HepG2 (cell line): ENCODE measurements around the gene EVA1C. TPM values are rescaled to one million over a fixed set of nuclear protein-coding genes. Genes with fewer than 3 reads are reported as not detected.

Experiments used
- ATAC-seq: fragments of 200-7000 bp; cut with Tn5 transposase; 3 replicates; pipeline ENCODE4 v1.9.1; 2020; ENCODE audit warnings: mild to moderate bottlenecking, moderate library complexity
- BruUV-seq: library from RNA; stranded (reverse); fragments of 400-500 nt; replicated peaks from 2 replicates; lab custom pipeline; 2021; lab: Mats Ljungman, UMichigan
- CTCF ChIA-PET: fragments of 300-600 bp; formaldehyde crosslinking; extraction: SDS; loops from one replicate; lab custom pipeline; 2021; ENCODE audit warnings: low total read pairs, inconsistent platforms, low intra/inter-chr PET ratio; lab: Yijun Ruan, JAX
- POLR2A ChIA-PET: fragments of 350-600 bp; sonication (Branson Sonifier 250); formaldehyde crosslinking; loops from one replicate; lab custom pipeline; 2020; ENCODE audit warnings: antibody characterized with exemption, inconsistent platforms; lab: Yijun Ruan, JAX
- DNase-seq: peaks from one replicate; pipeline ENCODE4 v3.0.0-alpha.2; 2015; ENCODE audit warnings: low spot score
- FAIRE-seq: peaks from 3 replicates; lab custom pipeline; 2011; peaks lifted over from hg19 to GRCh38; lab: Jason Lieb, UNC
- H2AFZ ChIP-seq: one replicate; pipeline ENCODE4 v1.6.1; 2011; ENCODE audit warnings: low read length, inconsistent platforms
- H3K27ac ChIP-seq: fragments of 300-600 bp; 3 replicates; pipeline ENCODE4 v1.8.0; 2011; ENCODE audit warnings: mixed run types, mild to moderate bottlenecking, mixed read lengths, low read length, inconsistent platforms; ENCODE audit not compliant: insufficient read depth; ENCODE audit errors: extremely low read length
- H3K27me3 ChIP-seq, 2 experiments: fragments of 200-600 bp in 1 of 2; 2 replicates in 1 of 2; 3 replicates in 1 of 2; pipeline versions ENCODE4 v1.6.0 to v1.8.0; 2011; ENCODE audit warnings: low read length in 2 of 2, mild to moderate bottlenecking in 2 of 2, moderate library complexity in 2 of 2, inconsistent platforms in 1 of 2; ENCODE audit not compliant: insufficient read depth in 2 of 2, control insufficient read depth in 1 of 2
- H3K36me3 ChIP-seq, 2 experiments: fragments of 200-600 bp in 1 of 2; replicated peaks in 1 of 2; 2 replicates in 1 of 2; 3 replicates in 1 of 2; pipeline versions ENCODE4 v1.5.1 to v1.8.0; 2011; ENCODE audit warnings: low read length in 2 of 2, inconsistent platforms in 1 of 2; ENCODE audit not compliant: insufficient read depth in 2 of 2, control insufficient read depth in 1 of 2
- H3K4me1 ChIP-seq: 2 replicates; pipeline ENCODE4 v1.5.1; 2012; ENCODE audit warnings: low read length, inconsistent platforms; ENCODE audit not compliant: insufficient read depth
- H3K4me2 ChIP-seq: 2 replicates; pipeline ENCODE4 v1.6.0; 2011; ENCODE audit warnings: low read depth, low read length, inconsistent platforms
- H3K4me3 ChIP-seq, 3 experiments: fragments of 200-600 bp in 1 of 3; sonication (generic), shearing (Covaris generic) in 1 of 3; replicated peaks in 1 of 3; 2 replicates each; pipeline ENCODE4 v1.5.1; 2011 to 2016; ENCODE audit warnings: low read length in 3 of 3, inconsistent platforms in 2 of 3, low read depth in 2 of 3, mild to moderate bottlenecking in 2 of 3, control low read depth in 1 of 3, mixed read lengths in 1 of 3; ENCODE audit not compliant: insufficient read depth in 1 of 3
- H3K79me2 ChIP-seq: one replicate; pipeline ENCODE4 v1.6.1; 2011; ENCODE audit warnings: low read length, inconsistent platforms; ENCODE audit not compliant: insufficient read depth
- H3K9ac ChIP-seq: 2 replicates; pipeline ENCODE4 v1.6.0; 2011; ENCODE audit warnings: mild to moderate bottlenecking, low read depth, low read length, inconsistent platforms; ENCODE audit not compliant: insufficient read depth
- H3K9me3 ChIP-seq: 2 replicates; pipeline ENCODE4 v1.5.1; 2012; ENCODE audit warnings: mild to moderate bottlenecking, low read length
- H4K20me1 ChIP-seq: 2 replicates; pipeline ENCODE4 v1.6.0; 2011; ENCODE audit warnings: inconsistent platforms, mild to moderate bottlenecking, low read length, moderate library complexity; ENCODE audit not compliant: insufficient read depth
- ASH2L ChIP-seq: fragments of 300-600, 200-600 bp; sonication (generic); IDR thresholded peaks from 2 replicates; pipeline ENCODE4 v1.7.0; 2017; ENCODE audit warnings: low read depth, mild to moderate bottlenecking, moderate library complexity, mixed read lengths, low read length; ENCODE audit not compliant: insufficient read length
- HDAC2 ChIP-seq: sonication (generic); formaldehyde crosslinking; IDR thresholded peaks from 2 replicates; pipeline ENCODE4 v1.4.0; 2020; ENCODE audit warnings: missing genetic modification reagents
- KDM1A ChIP-seq: IDR thresholded peaks from 2 replicates; pipeline ENCODE4 v1.6.1; 2016; ENCODE audit warnings: missing compliant biosample characterization
- MAF1 ChIP-seq: sonication (generic); formaldehyde crosslinking; IDR thresholded peaks from 2 replicates; pipeline ENCODE4 v1.5.0; 2020; ENCODE audit warnings: missing genetic modification reagents, borderline replicate concordance
- PHB2 ChIP-seq: fragments of 450-650 bp; IDR thresholded peaks from 2 replicates; pipeline ENCODE4 v1.6.1; 2018; ENCODE audit not compliant: partially characterized antibody
- SOX6 ChIP-seq, 2 experiments: fragments of 450-650 bp in 1 of 2; sonication (generic) in 1 of 2; formaldehyde crosslinking in 1 of 2; IDR thresholded peaks; 2 replicates each; pipeline versions ENCODE4 v1.4.0 to v1.6.1; 2017 to 2020; ENCODE audit warnings: antibody characterized with exemption in 1 of 2, mild to moderate bottlenecking in 1 of 2, missing genetic modification reagents in 1 of 2
- WIZ ChIP-seq: sonication (generic); formaldehyde crosslinking; IDR thresholded peaks from 2 replicates; pipeline ENCODE4 v1.5.1; 2020; ENCODE audit warnings: mild to moderate bottlenecking, missing genetic modification reagents
- ZBTB1 ChIP-seq: sonication (generic); formaldehyde crosslinking; IDR thresholded peaks from 2 replicates; pipeline ENCODE4 v1.4.0; 2020; ENCODE audit warnings: missing genetic modification reagents, borderline replicate concordance
- ZFP62 ChIP-seq: sonication (generic); formaldehyde crosslinking; IDR thresholded peaks from 2 replicates; pipeline ENCODE4 v1.4.0; 2020; ENCODE audit warnings: missing genetic modification reagents
- ZNF121 ChIP-seq: sonication (generic); formaldehyde crosslinking; IDR thresholded peaks from 2 replicates; pipeline ENCODE4 v1.5.0; 2020; ENCODE audit warnings: mild to moderate bottlenecking, missing genetic modification reagents
- ZNF33B ChIP-seq: sonication (generic); formaldehyde crosslinking; IDR thresholded peaks from 2 replicates; pipeline ENCODE4 v1.5.1; 2020; ENCODE audit warnings: mild to moderate bottlenecking, missing genetic modification reagents
- ZNF354B ChIP-seq: sonication (generic); formaldehyde crosslinking; IDR thresholded peaks from 2 replicates; pipeline ENCODE4 v1.8.0; 2022; ENCODE audit warnings: mild to moderate bottlenecking, missing genetic modification reagents
- ZNF543 ChIP-seq: sonication (generic); formaldehyde crosslinking; IDR thresholded peaks from 2 replicates; pipeline ENCODE4 v1.4.0; 2020; ENCODE audit warnings: mild to moderate bottlenecking, missing genetic modification reagents
- ZNF660 ChIP-seq: sonication (generic); formaldehyde crosslinking; IDR thresholded peaks from 2 replicates; pipeline ENCODE4 v1.5.1; 2020; ENCODE audit warnings: mild to moderate bottlenecking, low read depth, missing genetic modification reagents, borderline replicate concordance
- ZNF782 ChIP-seq: sonication (generic); formaldehyde crosslinking; IDR thresholded peaks from 2 replicates; pipeline ENCODE4 v1.4.0; 2020; ENCODE audit warnings: missing genetic modification reagents, mild to moderate bottlenecking, borderline replicate concordance
- WGBS: methylation state at CpG from one replicate; pipeline ENCODE4 v1.1.6; 2017; ENCODE audit warnings: low lambda C conversion rate; 5-methylcytosine and 5-hydroxymethylcytosine counted together
- in situ Hi-C: cut with HindIII; loops from 2 replicates; pipeline ENCODE4 v1.10.0; 2017; ENCODE audit warnings: low pct_unique_long_range_greater_than_20kb; ENCODE audit not compliant: extremely low pct_ligation_motif_present
- intact Hi-C: fragments of 100-400 bp; cut with micrococcal nuclease; formaldehyde crosslinking; loops from one replicate; pipeline ENCODE4 v1.10.0; 2022; ENCODE audit not compliant: unreplicated experiment
- polyA plus RNA-seq, 8 experiments: library from polyadenylated mRNA; depleted of rRNA in 3 of 8; stranded (reverse) in 7 of 8; unstranded in 1 of 8; fragments of >200 nt; fragmentation: Illumina TruSeq in 4 of 8; extraction: Trizol in 4 of 8; gene quantifications; 2 replicates each; pipeline versions ENCODE4 v1.2.1 to v1.2.3, GENCODE V29; 2011 to 2016; ENCODE audit warnings: low read depth in 4 of 8, missing spikeins in 1 of 8, mixed read lengths in 1 of 8; ENCODE audit not compliant: insufficient read depth in 1 of 8
- total RNA-seq, 5 experiments: library from RNA; depleted of rRNA; stranded (reverse); fragments of >200 nt; fragmentation: Illumina TruSeq; extraction: Trizol; gene quantifications; 2 replicates each; pipeline ENCODE4 v1.2.3, GENCODE V29; 2016; ENCODE audit warnings: low read depth in 1 of 5
- TF ChIP-seq, protein P1 (sequence below): sonication (generic); formaldehyde crosslinking; IDR thresholded peaks from 2 replicates; pipeline ENCODE4 v1.5.0; 2020; ENCODE audit warnings: mild to moderate bottlenecking, missing genetic modification reagents

EVA1C gene
- total and polyA plus RNA-seq, 2 of the 13 experiments (the other 11 are each of a cell fraction or from before 2014, with no cell fraction given) = 0.29 to 0.34 TPM

DNA sequence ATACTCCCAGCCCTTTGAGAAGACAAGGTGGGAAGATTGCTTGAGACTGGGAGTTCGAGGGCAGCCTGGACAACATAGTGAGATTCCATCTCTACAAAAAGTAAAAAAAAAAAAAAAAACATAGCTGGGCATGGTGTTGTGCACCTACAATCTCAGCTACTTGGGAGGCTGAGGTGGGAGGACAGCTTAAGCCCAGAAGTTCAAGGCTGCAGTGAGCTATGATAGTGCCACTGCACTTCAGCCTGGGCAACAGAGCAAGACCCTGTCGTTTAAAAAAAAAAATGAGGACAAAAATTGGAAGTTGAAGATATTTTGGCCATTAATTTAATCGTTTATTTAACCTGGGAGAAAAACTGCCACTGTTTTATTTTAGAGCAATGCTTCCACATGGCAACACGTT, 20.8 kb upstream of the EVA1C start:
- no TSS peak for BruUV-seq
- in situ Hi-C loops = no loop called here
- intact Hi-C loops = loop anchor here (1.0 kb wide), 1 partner anchor 61 kb away; no protein-coding TSS in a partner anchor
- H3K27ac ChIP-seq = no peak overlapping the region
- H3K36me3 ChIP-seq = peaks cover 8 to 25% of the 10 kb centered on the region in 2 experiments; a peak in 4 of 5 replicates
- ATAC-seq (no peak), DNase-seq (no peak), FAIRE-seq (no peak)
- CTCF ChIA-PET = no interaction called here
- H3K79me2 ChIP-seq = peaks cover 49% of the 10 kb centered on the region
- TF ChIP-seq ZNF121 (CRISPR knock-in tag) = peak; percentile 82; the same call in 1 of the 2 replicates
- TF ChIP-seq, protein P1, sequence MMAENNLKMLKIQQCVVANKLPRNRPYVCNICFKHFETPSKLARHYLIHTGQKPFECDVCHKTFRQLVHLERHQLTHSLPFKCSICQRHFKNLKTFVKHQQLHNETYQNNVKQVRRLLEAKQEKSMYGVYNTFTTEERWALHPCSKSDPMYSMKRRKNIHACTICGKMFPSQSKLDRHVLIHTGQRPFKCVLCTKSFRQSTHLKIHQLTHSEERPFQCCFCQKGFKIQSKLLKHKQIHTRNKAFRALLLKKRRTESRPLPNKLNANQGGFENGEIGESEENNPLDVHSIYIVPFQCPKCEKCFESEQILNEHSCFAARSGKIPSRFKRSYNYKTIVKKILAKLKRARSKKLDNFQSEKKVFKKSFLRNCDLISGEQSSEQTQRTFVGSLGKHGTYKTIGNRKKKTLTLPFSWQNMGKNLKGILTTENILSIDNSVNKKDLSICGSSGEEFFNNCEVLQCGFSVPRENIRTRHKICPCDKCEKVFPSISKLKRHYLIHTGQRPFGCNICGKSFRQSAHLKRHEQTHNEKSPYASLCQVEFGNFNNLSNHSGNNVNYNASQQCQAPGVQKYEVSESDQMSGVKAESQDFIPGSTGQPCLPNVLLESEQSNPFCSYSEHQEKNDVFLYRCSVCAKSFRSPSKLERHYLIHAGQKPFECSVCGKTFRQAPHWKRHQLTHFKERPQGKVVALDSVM = peak; percentile 43; the same call in 1 of the 2 replicates
- no peak for TF ChIP-seq ZBTB1 (CRISPR knock-in tag)
- TF ChIP-seq, all 625 proteins: peak for 2
- H2AFZ ChIP-seq = no peak overlapping the region
- peak overlapping the region; percentile 79 for H3K9ac ChIP-seq
- H3K27me3 ChIP-seq = no peaks in the 10 kb centered on the region
- H4K20me1 ChIP-seq = peaks cover 7% of the 10 kb centered on the region; the same call in 1 of the 2 replicates
- H3K4me2 ChIP-seq = peak overlapping the region; percentile 80
- no peaks in the 10 kb centered on the region for H3K9me3 ChIP-seq
- WGBS = 14% methylated on average over 4 of the region's 4 CpGs
- POLR2A ChIA-PET = interaction anchor here (1.4 to 2.5 kb wide), 3 partner anchors 27 to 220 kb away, joined by 4 to 22 read pairs (median 5); partner anchors contain the start of gene CFAP298
- H3K4me3 ChIP-seq = peak overlapping the region; percentile 79 to 88 (median 88)
- H3K4me1 ChIP-seq = peaks cover 55% of the 10 kb centered on the region

- Histone ChIP-seq H3K27me3 (no peaks in the 10 kb centered on the region), H2AFZ (no peak overlapping the region), H3K4me3 (peak overlapping the region; percentile 79 to 88 (median 88)), H3K9me3 (no peaks in the 10 kb centered on the region), H3K36me3 (peaks cover 8 to 25% of the 10 kb centered on the region in 2 experiments; a peak in 4 of 5 replicates), H3K4me2 (peak overlapping the region; percentile 80), H3K27ac (peak overlapping the region; percentile 27), H4K20me1 (peaks cover 7% of the 10 kb centered on the region; the same call in 1 of the 2 replicates), H3K4me1 (peaks cover 51% of the 10 kb centered on the region), H3K9ac (peak overlapping the region; percentile 79), H3K79me2 (peaks cover 43% of the 10 kb centered on the region)
- FAIRE-seq = no peak
- ChIA-PET CTCF (interaction anchor here (1.6 kb wide), 1 partner anchor 209 kb away, joined by 4 read pairs; no protein-coding TSS in a partner anchor), POLR2A (interaction anchor here (0.8 to 2.5 kb wide), 6 partner anchors 28 to 220 kb away, joined by 4 to 22 read pairs (median 4); partner anchors contain the start of gene CFAP298)
- in situ Hi-C loops (no loop called here), intact Hi-C loops (loop anchor here (1.0 kb wide), 1 partner anchor 62 kb away; no protein-coding TSS in a partner anchor)
- peak; percentile 67 for ATAC-seq
- DNase-seq = no peak
- TSS peak; percentile 70 for BruUV-seq
- 2% methylated on average over 7 of the region's 32 CpGs for WGBS
- peak; percentile 82; the same call in 1 of the 2 replicates for TF ChIP-seq ZNF354B (CRISPR knock-in tag)
- no peak for TF ChIP-seq HDAC2 (CRISPR knock-in tag)
- no peak for TF ChIP-seq SOX6 (IDR thresholded peaks at IDR 0.05)
- TF ChIP-seq SOX6 (CRISPR knock-in tag; IDR thresholded peaks at IDR 0.05) = no peak
- no peak for TF ChIP-seq MAF1 (CRISPR knock-in tag)
- TF ChIP-seq PHB2 = no peak
- 0 out of 2 replicates have a peak, but pooled peaks have one; percentile 75 for TF ChIP-seq ZNF33B
- TF ChIP-seq ZFP62 = no peak
- TF ChIP-seq WIZ = no peak
- TF ChIP-seq ZNF543 (CRISPR knock-in tag) = 0 out of 2 replicates have a peak, but pooled peaks have one; percentile 28
- TF ChIP-seq KDM1A (CRISPR knock-in tag) = no peak
- no peak for TF ChIP-seq ZNF782
- TF ChIP-seq ASH2L = peak; percentile 73
- no peak for TF ChIP-seq ZNF660
These were observed 20.1 kb upstream of the EVA1C start for GRCh38 chr21:32392299-32392879.
